Measurements from ENCODE around the gene EHBP1L1.
"Not testable (repeated sequence)": the region's sequence is repeated elsewhere in the genome, so short reads cannot be mapped to it uniquely, and the experiment has no call there.

EHBP1L1 gene

DNA sequence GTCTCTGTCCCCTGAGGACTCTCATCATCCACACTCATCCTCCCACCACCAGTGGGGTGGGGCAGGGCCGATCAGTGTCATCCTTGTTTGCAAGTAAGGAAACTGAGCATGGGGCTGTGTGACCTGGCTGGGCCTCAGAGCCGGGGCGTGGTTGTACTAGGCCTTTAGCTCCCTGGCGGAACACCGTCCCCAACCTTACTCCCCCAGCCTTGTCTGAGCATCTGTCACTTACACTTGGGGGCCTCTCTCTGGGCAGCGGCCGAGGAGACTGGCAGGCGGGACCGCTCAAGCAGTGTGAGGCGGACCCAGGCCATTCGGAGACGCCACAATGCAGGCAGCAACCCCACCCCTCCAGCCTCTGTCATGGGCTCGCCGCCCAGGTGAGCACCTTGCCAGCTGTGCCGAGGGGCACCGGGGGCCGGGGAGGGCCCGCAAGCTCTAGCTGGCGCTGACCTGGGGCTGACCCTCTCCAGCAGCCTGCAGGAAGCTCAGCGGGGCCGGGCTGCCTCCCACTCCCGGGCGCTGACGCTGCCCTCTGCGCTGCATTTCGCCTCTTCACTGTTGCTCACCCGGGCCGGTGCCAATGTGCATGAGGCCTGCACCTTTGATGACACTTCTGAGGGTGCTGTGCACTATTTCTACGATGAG is 43.6 kb downstream of the EHBP1L1 start:
- DNase-seq: no peak

DNA sequence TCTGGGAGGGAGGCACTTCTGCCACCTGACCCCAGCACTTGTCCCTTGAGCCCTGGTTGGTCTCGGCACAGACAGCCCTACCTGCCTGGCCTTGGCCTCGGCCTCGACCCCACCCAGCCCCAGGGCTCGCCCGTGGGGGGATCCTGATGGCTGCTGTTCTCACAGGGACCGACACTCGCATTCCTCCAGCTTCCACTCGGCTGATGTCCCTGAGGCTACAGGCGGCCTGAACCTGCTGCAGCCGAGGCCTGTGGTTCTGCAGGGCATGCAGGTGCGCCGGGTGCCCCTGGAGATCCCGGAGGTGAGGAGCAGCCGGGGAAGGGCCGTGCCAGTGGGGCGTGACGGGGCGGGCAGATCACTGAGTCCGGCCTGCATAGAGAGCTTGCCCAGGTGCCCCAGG is 44.8 kb downstream of the EHBP1L1 start:
- DNase-seq: no peak

DNA sequence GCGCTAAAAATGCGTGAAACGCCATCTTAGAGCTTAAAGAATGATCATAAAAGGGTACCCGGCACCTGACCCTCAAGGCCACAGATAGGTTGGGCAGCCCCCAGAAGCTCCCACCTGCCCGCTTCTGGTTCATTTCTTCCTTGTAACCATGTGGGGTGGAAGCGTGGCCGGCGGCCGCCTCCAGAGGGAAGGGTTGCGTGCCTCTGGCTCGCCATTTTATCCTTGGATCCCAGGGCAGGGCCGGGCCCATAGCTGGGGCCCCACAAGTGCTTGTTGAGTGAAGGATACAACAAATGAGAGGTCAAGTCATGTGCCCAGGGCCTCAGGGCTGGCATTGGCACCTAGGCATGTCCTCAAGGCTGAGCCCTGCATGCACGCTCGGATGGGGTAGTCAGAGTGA is 45.6 kb downstream of the EHBP1L1 start:
- no peak for DNase-seq

DNA sequence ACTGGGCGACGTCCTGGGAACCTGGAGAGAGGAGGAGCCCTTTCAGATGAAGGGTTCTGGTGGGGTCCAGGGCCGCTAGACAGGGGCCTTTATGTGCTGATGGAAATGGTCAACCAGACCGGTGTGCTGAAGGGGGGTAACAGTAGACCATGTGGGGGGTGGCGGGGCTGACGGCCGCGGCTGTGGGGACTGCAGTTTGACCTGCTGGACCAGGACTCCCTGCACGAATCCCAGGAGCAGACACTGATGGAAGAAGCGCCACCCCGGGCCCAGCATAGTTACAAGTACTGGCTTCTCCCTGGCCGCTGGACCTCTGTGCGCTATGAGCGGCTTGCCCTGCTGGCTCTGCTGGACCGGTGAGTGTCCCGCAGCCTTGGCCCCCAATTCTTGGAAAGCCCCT is 46.2 kb downstream of the EHBP1L1 start:
- no peak for DNase-seq

DNA sequence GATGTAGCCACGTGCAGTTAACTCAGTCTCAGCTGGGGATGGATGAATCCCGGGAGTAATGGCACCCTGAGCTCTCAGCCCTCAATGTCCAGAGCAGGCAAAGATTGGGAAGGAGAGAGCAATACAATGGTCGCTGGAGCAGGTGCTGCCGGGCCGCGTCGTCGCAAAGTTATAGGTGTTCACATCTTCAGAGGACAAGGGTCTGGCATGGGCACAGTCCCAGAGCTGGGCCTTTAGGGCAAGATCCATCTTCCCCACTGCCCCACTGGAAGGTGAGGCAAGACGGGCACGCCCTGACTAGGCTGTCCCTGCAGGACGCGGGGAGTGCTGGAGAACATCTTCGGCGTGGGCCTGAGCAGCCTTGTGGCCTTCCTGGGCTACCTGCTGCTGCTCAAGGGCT is 47.3 kb downstream of the EHBP1L1 start:
- no peak for DNase-seq

DNA sequence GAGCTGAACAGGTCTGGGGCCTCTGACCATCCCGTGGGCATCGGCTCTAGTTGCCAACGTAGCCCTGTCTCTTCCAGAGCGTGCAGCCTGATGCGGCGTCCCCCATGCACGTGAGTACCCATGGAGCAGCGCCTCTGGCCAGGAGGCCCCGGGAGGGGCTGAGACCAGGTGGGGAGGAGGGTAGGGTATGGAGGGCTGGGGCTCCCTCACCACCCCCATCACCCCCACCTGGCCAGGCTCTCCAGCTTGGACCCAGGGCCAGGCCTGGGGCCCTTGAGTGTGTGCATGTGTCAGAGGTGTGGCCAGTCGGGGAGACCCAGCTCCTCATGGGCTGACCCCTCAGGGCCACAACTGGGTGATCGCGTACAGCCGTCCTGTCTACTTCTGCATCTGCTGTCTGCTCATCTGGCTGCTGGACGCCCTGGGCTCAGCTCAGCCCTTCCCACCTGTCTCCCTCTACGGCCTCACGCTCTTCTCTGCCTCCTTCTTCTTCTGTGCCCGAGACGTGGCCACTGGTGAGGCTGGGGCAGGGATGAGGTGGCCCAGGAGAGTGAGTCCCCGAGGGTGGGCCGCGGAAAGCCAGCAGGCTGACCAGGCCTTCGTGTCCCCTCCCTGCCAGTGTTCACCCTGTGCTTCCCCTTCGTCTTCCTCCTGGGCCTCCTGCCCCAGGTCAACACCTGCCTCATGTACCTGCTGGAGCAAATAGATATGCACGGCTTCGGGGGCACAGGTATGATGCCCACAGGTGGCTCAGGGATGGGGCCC is 48.2 kb downstream of the EHBP1L1 start:
- no peak for DNase-seq

DNA sequence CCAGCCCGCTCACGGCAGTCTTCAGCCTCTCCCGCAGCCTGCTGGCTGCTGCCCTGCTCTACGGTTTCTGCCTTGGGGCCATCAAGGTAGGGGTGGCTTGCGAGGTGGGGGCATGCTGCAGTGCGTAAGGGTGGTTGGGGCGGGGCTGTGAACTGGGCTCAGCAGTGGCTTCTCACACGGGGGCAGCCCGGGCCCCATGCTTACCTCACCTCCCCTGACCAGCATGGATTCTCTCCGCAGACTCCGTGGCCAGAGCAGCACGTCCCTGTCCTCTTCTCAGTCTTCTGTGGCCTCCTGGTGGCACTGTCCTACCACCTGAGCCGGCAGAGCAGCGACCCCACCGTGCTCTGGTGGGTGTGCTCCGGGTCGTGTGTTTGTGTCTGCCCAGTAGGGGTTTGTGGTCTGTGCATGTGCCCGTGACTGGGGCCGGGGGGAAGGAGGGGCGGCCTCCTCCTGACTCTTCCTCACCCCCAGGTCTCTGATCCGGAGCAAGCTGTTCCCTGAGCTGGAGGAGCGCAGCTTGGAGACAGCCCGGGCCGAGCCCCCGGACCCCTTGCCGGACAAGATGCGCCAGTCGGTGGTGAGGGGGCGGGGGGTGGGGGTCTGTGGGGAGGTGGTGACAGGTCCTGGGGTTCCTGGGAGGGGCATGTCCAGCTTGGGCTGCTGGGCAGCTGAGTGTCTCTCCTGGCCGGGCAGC is 49.2 kb downstream of the EHBP1L1 start:
- no peak for DNase-seq

DNA sequence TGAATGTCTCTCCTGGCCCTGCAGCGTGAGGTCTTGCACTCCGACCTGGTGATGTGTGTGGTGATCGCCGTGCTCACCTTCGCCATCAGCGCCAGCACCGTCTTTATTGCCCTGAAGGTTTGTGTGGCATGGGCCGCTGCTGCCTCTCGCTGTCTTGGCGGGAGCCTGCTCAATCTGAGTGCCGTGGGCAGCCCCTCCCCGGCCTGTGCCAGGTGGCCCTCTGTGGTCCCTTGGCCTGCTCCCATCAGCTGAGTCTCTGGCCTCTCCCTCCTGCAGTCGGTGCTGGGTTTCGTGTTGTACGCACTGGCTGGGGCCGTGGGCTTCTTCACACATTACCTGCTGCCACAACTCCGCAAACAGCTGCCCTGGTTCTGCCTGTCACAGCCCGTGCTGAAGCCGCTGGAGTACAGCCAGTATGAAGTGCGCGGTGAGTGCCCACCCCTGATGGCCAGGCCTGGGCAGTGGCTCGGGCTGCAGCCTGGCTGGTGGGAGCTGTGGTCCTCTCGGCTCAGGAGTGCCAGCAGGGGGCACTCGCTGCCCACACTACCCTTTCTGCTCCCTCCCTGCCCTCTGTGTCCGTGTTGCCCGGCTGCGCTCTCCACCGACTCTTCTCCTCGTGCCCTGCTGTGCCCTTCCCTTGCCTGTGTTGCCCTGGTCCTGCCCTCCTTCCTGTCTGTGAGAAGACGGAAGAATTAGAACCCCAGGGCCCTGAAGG is 49.9 kb downstream of the EHBP1L1 start:
- peak; percentile 72 for DNase-seq

DNA sequence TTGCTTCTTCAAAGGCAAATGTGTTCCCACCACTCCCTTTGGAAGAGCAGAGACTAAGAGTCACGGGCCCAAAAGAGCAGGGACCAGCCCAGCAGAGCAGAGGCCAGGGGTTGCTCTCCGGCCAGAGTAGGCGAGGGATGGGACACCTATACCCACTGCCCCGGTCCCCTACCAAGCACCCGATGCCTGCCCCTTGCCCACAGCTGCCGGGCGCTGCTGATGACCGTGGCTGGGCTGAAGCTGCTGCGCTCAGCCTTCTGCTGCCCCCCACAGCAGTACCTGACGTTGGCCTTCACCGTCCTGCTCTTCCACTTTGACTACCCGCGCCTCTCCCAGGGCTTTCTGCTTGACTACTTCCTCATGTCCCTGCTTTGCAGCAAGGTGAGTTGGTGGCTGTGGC is 51.3 kb downstream of the EHBP1L1 start:
- DNase-seq: no peak

DNA sequence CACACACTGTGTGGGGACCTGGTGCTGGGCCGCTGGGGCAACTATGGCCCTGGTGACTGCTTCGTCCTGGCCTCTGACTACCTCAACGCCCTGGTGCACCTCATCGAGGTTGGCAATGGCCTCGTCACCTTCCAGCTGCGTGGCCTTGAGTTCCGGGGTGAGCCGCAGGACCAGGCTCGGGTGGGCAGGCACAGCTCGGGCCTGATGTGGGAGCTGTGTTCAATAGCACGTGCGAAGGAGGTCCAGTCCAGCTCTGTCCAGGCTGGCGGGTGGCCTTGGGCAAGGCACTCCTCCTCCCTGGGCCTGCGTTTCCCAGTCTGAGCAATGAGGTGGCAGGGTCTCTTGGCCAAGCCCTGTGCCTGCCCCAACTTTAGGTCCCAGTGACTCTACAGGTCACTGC is 53.7 kb downstream of the EHBP1L1 start:
- DNase-seq: no peak

DNA sequence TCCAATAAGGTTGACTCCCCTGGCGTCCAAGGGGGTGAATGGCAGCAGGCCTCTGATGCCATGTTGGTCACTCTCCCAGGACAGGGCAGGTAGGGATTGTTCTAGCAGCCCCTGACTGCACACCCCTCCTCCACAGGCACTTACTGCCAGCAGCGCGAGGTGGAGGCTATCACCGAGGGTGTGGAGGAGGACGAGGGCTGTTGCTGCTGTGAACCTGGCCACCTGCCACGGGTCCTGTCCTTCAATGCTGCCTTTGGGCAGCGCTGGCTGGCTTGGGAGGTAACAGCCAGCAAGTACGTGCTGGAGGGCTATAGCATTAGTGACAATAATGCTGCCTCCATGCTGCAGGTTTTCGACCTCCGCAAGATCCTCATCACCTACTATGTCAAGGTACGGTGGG is 54.4 kb downstream of the EHBP1L1 start:
- DNase-seq: no peak

DNA sequence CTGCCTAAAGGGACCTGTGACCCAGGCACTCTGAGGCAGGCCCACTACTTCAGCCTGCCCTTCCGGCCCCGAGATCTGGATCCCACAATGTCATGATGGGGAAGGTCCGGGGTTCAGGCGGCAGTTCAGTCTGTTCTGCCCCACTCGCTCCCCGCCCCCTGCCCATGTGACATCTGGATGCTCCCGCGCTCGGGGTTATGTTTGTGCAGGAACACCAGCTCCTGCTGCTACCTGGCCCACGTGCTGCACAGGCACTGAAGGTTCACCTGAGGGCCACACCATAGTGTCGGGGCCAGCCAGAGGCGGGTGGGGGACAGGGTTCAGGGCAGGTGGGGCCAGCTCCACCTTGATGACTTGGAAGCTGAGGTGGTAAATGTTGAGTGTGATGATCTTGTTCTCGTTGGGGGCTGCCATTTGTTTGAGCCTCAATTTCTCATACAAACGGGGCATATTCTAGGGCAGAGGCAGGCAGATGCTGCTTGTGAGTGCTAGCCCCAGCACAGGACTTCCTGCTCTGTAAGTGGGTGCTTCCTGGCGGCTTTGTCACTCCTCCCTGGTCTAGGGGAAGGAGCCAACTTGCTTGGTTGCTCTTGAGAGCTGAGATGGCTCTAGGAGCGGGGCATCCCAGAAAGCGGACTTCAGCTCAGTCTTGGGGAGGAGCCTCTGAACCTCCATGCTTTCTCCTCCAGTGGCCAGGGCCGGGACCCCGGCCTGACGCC is 57.7 kb downstream of the EHBP1L1 start:
- DNase-seq: no peak

DNA sequence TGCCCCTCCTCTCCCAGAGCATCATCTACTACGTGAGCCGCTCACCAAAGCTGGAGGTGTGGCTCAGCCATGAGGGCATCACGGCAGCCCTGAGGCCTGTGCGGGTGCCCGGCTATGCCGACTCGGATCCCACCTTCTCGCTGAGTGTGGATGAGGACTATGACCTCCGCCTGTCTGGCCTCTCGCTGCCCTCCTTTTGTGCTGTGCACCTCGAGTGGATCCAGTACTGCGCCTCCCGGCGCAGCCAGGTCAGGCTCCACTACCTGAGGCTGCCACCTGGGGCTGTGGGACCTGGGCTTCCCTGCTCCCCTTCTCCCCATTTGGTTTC is 58.2 kb downstream of the EHBP1L1 start:
- DNase-seq: no peak

DNA sequence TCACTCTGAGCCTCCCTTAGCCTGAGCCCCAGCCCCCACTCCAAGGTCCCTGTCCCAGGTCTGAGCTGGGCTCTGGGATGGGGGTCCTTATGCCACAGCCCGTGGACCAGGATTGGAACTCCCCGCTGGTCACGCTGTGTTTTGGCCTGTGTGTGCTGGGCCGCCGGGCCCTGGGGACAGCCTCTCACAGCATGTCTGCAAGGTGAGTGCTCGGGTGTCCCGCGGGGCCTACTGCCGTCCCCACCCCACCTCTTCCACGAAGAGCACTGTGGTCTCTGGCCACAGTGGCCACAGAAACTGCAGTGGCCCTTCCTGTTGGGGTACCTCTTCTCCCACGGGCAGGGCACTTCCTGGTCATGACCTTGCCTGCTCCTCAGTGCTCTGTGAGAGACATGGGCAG is 58.6 kb downstream of the EHBP1L1 start:
- DNase-seq: no peak

DNA sequence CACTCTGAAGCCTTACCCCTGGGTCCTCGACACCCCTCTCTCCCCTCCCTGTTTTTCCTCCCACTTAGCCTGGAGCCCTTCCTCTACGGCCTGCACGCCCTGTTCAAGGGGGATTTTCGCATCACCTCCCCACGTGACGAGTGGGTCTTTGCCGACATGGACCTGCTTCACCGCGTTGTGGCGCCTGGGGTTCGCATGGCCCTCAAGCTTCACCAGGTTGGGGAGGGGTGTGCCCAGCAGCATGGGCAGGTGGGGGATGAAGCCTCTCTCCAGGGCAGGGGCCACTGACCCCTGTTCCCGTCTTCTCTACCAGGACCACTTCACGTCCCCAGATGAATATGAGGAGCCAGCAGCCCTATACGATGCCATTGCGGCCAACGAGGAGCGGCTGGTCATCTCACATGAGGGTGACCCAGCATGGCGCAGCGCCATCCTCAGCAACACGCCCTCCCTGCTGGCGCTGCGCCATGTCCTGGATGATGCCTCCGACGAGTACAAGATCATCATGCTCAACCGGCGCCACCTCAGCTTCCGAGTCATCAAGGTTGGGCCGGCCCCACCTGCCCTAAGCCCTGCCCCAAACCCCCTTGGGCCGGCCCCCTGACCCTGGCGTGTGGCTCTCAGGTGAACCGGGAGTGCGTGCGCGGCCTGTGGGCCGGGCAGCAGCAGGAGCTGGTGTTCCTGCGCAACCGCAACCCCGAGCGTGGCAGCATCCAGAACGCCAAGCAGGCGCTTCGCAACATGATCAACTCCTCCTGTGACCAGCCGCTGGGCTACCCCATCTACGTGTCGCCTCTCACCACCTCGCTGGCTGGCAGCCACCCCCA is 59.3 kb downstream of the EHBP1L1 start:
- DNase-seq: no peak

DNA sequence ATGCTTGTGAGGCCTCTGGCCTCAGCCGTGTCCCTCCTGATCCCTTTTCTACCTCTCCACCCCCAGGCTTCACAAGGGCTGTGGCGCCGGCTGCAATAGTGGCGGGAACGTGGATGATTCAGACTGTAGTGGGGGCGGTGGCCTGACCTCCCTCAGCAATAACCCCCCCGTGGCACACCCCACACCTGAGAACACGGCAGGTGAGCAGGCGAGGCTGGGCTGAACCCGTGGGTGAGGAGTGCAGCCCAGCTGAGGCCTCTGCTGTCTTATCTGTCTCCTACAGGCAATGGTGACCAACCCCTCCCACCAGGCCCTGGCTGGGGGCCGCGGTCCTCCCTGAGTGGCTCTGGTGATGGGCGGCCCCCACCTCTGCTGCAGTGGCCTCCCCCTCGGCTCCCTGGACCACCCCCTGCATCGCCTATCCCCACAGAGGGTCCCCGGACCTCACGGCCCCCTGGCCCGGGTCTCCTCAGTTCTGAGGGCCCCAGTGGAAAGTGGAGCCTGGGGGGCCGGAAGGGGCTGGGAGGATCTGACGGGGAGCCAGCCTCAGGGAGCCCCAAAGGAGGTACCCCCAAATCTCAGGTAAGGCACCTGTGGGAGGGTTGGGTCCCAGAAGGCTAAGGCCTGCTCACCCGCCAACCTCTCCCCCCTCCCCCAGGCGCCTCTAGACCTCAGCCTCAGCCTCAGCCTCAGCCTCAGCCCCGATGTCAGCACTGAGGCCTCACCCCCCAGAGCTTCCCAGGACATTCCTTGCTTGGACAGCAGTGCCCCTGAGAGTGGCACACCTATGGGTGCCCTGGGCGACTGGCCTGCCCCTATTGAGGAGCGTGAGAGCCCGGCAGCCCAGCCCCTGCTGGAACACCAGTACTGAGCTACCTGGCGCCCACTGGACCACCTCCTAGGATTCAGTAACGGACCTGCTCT is 60.5 kb downstream of the EHBP1L1 start:
- no peak for DNase-seq

DNA sequence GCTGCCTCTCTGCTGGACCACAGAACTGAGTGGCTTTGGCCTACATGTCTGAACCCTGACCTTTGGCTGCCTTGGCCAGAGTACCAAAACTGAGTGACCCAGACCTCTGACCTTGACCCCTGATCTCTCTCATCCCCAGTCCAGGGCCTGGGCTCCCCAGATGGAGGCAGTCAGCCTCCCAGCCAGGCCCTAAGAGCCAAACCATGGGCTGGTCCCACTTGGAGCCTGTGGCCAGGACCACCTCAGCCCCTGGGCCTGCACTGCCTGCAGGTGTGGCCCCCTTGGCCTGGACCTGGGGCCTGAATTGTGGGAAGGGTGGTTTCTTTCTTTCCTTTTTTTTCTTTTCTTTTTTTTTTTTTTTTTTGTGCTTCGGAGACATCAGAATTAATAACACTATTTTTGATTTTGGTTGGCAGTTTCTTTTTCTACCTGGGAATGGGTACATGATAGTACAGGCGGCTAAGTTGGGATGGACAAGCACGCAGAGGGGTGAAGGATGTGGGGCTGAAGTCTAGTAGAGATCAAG is 61.2 kb downstream of the EHBP1L1 start:
- no peak for DNase-seq

DNA sequence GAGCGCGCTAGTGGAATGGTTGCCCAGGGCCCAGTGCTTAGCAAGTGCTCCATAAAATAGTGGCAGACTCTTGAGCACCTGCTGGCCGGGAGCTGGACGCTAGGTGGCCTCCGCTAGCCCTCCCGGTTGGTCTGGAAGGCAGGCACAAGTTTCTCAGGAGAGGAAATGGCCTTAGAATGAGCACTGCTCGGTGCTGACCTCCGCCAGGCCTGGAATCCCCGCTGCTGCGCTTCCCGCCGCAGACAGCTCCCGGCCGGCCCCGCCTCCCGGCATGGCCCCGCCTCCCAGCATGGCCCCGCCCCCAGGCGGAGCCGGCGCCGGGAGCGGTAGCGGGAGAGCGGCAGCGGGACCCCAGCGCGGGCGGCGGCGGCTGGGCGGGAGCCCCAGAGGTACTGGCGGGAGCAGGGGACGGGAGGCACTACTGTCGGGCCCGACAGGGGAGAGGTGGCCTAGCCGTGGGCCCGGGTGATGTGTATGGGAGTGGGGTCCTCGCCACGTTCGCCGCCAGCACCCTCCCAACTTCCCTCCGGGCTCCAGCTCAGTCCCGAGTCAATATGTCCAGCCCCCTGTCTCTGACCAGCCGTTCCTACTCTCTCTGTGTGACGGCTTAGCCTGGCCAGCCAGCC is 62.1 kb downstream of the EHBP1L1 start, which contains the start of gene SIPA1:
SIPA1 (plus strand) TSS at position 308 of the 626 bp plus-strand sequence. CDS start 2,821 bp downstream, outside the sequence.
- peak; percentile 79 for DNase-seq

DNA sequence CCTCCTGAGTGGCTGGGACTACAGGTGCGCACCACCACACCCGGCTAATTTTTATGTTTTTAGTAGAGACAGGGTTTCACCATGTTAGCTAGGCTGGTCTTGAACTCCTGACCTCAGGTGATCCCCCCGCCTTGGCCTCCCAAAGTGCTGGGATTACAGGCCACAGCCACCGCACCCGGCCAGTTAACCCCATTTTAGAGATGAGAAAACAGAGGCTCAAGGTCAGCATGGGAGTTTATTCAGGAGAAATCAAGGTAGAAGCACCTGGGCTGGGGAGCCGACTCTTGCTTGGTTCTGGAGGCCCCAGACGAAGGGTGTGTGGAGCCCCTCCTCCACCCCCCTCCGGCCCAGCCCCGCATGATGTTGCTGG is 63.4 kb downstream of the EHBP1L1 start:
- not testable (repeated sequence) for DNase-seq

Data from CD4-positive, alpha-beta T cell treated with Interleukin-12 subunit alpha and Interleukin-12 subunit beta, for 1 hour (primary cell).